Peyer's patch (tissue), 4 donors: Measurements from ENCODE around the gene DDX4. TPM values are rescaled to one million over a fixed set of nuclear protein-coding genes. Genes with fewer than 3 reads are reported as not detected.

Experiments used
- DNase-seq, 3 donors: peaks; one replicate each; pipeline ENCODE4 v3.0.0-alpha.2; 2017 to 2019
- H3K27ac ChIP-seq, 4 donors: fragments of 200-600 bp; sonication (generic); one replicate each; pipeline ENCODE4 v1.5.1; 2016 to 2019
- H3K27me3 ChIP-seq, 2 donors: fragments of 200-600 bp; sonication (generic); one replicate each; pipeline ENCODE4 v1.5.1; 2019
- H3K36me3 ChIP-seq, 3 donors: fragments of 200-600 bp; sonication (generic); one replicate each; pipeline ENCODE4 v1.5.1; 2016 to 2019
- H3K4me1 ChIP-seq, 4 donors: fragments of 200-600 bp; sonication (generic); one replicate each; pipeline ENCODE4 v1.5.1; 2016 to 2019
- H3K4me3 ChIP-seq, 4 donors: fragments of 200-600 bp; sonication (generic); 1 replicate in 3 of 4; 2 replicates in 1 of 4; pipeline ENCODE4 v1.5.1; 2016 to 2019; ENCODE audit warnings: mild to moderate bottlenecking in 1 of 4
- H3K9me3 ChIP-seq, 4 donors: fragments of 200-600 bp; sonication (generic); one replicate each; pipeline ENCODE4 v1.5.1; 2016 to 2019; ENCODE audit warnings: mild to moderate bottlenecking in 1 of 4
- CTCF ChIP-seq, 6 experiments: fragments of 450-650 bp in 4 of 6; fragments of 200-600 bp in 2 of 6; sonication (generic) in 1 of 6; IDR thresholded peaks; one replicate each; pipeline ENCODE4 v1.5.1; 2017 to 2019; ENCODE audit warnings: antibody characterized with exemption in 6 of 6, mild to moderate bottlenecking in 3 of 6, moderate library complexity in 1 of 6
- POLR2A ChIP-seq, 2 donors: fragments of 450-650 bp; IDR thresholded peaks; one replicate each; pipeline ENCODE4 v1.5.1; 2017; ENCODE audit warnings: antibody characterized with exemption in 2 of 2, mild to moderate bottlenecking in 2 of 2, moderate library complexity in 2 of 2
- total RNA-seq, 4 donors: library from RNA; depleted of rRNA; stranded (reverse); fragments of >200 nt; gene quantifications; one replicate each; pipeline ENCODE4 v1.1.0, GENCODE V29; 2016

Gene DDX4
- total RNA-seq, 4 donors from 2014 or later: not detected

- Histone ChIP-seq H3K36me3 (no peaks in the 10 kb centered on the region), H3K27ac (no peak overlapping the region), H3K4me1 (peaks cover 0 to 5% (median 0%) of the 10 kb centered on the region in 4 donors), H3K4me3 (no peak overlapping the region), H3K9me3 (no peaks in the 10 kb centered on the region), H3K27me3 (peaks cover 0 to 4% of the 10 kb centered on the region in 2 donors)
- TF ChIP-seq POLR2A (IDR thresholded peaks at IDR 0.05) (no peak), CTCF (IDR thresholded peaks at IDR 0.05) (no peak)
- no peak for DNase-seq
These were observed 79.2 kb downstream of the DDX4 start for GRCh38 chr5:55817030-55817429.

- Histone ChIP-seq H3K36me3 (no peaks in the 10 kb centered on the region), H3K27ac (no peak overlapping the region), H3K9me3 (no peaks in the 10 kb centered on the region), H3K4me1 (peaks cover 0 to 6% (median 0%) of the 10 kb centered on the region in 4 donors), H3K27me3 (peaks cover 0 to 4% of the 10 kb centered on the region in 2 donors), H3K4me3 (no peak overlapping the region)
- no peak for DNase-seq
- TF ChIP-seq POLR2A (IDR thresholded peaks at IDR 0.05) (no peak), CTCF (IDR thresholded peaks at IDR 0.05) (no peak)
These were observed 82.6 kb downstream of the DDX4 start for GRCh38 chr5:55820488-55820887.

GRCh38 chr5:55821731-55822512, 84.1 kb downstream of the DDX4 start:
- Histone ChIP-seq H3K27ac (no peak overlapping the region), H3K9me3 (no peaks in the 10 kb centered on the region), H3K36me3 (no peaks in the 10 kb centered on the region), H3K4me1 (peaks cover 0 to 6% (median 0%) of the 10 kb centered on the region in 4 donors), H3K27me3 (peaks cover 0 to 4% of the 10 kb centered on the region in 2 donors), H3K4me3 (peak overlapping the region in 2 of 4 donors; percentile 27 to 32)
- TF ChIP-seq CTCF (IDR thresholded peaks at IDR 0.05) (no peak), POLR2A (IDR thresholded peaks at IDR 0.05) (no peak)
- no peak for DNase-seq

GRCh38 chr5:55823151-55823796, 85.4 kb downstream of the DDX4 start:
- no peak for DNase-seq
- no peak overlapping the region for H3K27ac ChIP-seq
- H3K4me3 ChIP-seq: no peak overlapping the region
- H3K36me3 ChIP-seq: no peaks in the 10 kb centered on the region
- TF ChIP-seq POLR2A (IDR thresholded peaks at IDR 0.05) (no peak), CTCF (IDR thresholded peaks at IDR 0.05) (no peak)
- peaks cover 0 to 6% (median 0%) of the 10 kb centered on the region in 4 donors for H3K4me1 ChIP-seq
- no peaks in the 10 kb centered on the region for H3K9me3 ChIP-seq
- peaks cover 0 to 4% of the 10 kb centered on the region in 2 donors for H3K27me3 ChIP-seq

GRCh38 chr5:55829956-55830355, 92.1 kb downstream of the DDX4 start:
- H3K27ac ChIP-seq: no peak overlapping the region

More at GRCh38 chr5:55829956-55830355, 92.1 kb downstream of the DDX4 start:
- no peaks in the 10 kb centered on the region for H3K9me3 ChIP-seq
- H3K27me3 ChIP-seq: no peaks in the 10 kb centered on the region
- H3K36me3 ChIP-seq: no peaks in the 10 kb centered on the region
- H3K4me1 ChIP-seq: no peaks in the 10 kb centered on the region
- no peak for TF ChIP-seq POLR2A (IDR thresholded peaks at IDR 0.05)
- TF ChIP-seq CTCF (IDR thresholded peaks at IDR 0.05): no peak
- H3K4me3 ChIP-seq: no peak overlapping the region
- DNase-seq: no peak
